GM12801 (cell line): Measurements from ENCODE around the gene WWOX.

Experiments used
- TF ChIP-seq, protein P1 (sequence below): IDR thresholded peaks from one replicate; pipeline ENCODE4 v1.5.1; 2011; ENCODE audit warnings: control low read depth; ENCODE audit not compliant: insufficient read length; ENCODE audit errors: extremely low read depth

WWOX gene

DNA sequence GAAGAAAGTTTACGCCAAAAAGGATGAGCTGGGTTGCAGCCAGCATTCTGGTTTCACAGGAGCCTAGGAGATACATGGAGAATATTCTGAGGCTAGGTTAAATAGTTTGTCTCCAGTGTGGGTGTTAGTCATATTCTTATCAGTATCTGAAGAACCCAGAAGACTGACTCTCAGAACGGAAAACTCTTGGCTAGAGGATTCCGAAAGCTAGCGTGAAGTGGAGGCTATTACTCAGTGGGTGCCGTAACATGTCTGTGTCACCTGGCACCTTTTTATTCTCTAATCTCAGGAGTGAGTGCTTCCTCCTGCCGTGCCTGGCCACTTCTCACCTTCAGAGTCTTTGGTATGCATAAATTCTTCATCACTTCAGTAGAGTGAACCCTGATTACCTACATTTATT, 199.5 kb downstream of the WWOX start:
- TF ChIP-seq, protein P1, sequence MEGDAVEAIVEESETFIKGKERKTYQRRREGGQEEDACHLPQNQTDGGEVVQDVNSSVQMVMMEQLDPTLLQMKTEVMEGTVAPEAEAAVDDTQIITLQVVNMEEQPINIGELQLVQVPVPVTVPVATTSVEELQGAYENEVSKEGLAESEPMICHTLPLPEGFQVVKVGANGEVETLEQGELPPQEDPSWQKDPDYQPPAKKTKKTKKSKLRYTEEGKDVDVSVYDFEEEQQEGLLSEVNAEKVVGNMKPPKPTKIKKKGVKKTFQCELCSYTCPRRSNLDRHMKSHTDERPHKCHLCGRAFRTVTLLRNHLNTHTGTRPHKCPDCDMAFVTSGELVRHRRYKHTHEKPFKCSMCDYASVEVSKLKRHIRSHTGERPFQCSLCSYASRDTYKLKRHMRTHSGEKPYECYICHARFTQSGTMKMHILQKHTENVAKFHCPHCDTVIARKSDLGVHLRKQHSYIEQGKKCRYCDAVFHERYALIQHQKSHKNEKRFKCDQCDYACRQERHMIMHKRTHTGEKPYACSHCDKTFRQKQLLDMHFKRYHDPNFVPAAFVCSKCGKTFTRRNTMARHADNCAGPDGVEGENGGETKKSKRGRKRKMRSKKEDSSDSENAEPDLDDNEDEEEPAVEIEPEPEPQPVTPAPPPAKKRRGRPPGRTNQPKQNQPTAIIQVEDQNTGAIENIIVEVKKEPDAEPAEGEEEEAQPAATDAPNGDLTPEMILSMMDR, result no peak

DNA sequence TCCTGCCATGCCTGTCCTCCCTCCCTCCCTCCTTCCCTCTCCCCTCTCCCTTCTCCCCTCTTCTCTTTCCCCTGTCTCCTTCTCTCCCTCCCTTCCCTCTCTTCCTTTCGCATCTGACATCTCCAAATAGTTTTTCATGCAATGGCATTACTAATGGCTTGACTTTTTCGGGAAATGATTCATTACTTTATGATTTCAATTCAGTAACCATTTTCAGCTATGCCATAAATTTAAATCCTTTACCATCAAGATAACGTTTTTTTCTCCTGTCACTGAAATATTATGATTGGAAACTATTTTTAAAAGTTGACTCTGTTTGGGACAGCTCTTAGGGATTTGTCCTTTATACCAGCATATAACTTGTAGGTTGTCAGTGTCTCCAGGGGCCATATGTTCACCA, 201.0 kb downstream of the WWOX start:
- TF ChIP-seq, protein P1, result no peak

DNA sequence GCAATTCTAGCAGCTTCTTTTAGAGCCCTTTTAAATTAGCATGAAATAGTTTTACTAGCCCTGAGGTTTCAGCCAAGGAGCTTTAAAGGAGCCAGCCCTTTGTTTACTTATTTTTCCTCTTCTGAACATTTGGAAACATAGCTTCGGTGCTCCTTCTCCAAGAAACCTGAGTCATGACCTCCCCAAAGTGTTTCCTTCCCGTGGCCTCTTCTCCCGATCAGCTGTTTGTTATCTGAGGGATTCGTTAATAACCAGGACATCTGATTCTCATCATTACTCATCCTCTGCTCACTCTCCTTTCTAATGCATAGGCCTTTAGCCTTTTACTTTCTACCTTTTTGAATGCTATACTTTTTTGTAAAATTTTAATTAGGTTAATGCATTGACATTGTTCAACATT, 204.5 kb downstream of the WWOX start:
- TF ChIP-seq, protein P1, result no peak

DNA sequence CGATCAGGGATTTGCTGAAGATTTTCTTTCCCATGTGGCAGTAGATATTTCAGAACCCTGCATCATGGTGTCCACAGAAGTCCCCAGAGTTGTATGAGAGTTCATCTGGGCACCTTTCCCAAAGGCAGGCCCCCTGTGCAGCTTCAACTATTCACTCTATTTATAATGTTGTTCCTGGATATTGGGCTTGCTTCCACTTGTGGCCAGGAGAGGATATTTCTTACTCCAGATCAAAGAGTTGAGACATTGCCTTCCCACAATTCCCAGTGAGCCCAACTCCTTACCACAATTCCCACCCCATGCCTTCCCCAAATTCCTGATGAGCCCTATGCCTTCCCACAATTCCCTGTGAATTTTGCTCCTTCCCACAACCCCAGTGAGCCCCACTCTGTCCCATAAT, 206.9 kb downstream of the WWOX start:
- TF ChIP-seq, protein P1, result no peak

DNA sequence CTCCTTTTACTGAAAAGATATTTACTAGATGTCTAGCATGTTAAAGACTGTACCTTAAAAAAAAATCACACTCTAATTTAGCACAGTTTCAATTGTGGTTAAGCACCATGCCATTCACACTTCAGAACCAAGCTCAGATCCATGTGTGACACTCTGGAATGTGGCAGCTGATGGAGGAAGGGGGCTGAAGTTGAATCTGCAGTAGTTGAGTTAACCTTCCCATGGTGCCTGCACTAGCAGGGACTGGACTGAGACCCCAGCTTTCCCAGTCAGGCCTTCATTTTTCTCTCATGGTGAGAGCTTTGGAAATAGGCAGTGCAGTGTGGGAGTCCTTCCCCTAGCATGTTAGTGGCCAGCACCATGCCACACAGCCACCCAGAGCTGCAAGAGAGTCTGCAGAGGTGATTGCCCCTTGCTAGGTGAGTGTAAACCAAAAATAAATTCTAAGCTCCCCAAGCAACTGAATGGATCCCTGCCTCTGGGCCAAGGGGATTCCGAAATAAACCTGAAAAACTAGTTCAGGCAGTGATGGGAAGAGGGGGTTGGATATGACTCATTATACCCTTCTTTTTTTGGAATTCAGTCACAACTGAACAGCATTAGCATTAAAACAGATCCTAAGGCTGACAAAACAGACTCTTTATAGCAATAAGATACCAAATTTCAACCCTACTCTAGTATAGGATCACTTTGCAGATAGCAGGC, 208.5 kb downstream of the WWOX start:
- TF ChIP-seq, protein P1, result no peak

DNA sequence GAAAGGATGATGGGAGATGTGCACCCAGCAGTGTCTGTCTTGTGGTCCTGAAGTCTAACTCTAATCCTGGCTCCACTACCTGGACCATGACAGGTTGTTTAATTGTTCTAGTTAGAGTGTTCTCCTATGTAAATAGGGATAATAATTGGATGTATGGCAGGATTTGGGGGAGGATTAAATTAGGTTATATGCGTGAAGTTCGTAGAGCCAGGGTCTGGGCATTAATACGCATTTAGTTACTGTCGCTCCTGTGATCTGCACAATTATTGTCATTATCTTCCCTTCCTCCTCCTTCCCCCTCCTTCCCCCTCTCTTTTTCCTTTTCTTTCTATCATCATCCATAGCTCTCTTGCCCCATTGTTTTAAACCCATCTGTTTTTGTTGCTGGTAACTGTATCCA, 210.3 kb downstream of the WWOX start:
- TF ChIP-seq, protein P1, result no peak

DNA sequence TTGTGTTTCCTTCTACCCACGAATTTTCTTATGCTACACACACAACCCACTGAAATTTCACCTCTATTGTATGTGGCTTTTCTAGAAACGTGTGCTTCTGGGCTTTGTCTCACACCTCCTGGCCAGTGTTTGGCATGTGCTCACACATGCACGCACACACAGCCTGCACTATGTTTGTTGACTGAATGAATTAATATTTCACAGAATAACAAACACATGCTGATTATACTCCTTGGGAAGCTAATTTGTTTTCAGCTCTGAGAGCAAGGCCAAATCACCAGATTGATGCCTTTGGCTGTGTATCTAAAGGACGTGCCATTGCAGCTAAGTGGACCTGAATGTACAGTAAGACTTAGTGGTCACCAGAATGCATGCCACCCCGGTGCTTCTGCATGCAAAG, 210.7 kb downstream of the WWOX start:
- TF ChIP-seq, protein P1, result no peak
